Coronary artery (tissue), 2 donors: Measurements from ENCODE around the gene MYO1E.
"Not testable (repeated sequence)": the region's sequence is repeated elsewhere in the genome, so short reads cannot be mapped to it uniquely, and the experiment has no call there.

Experiments
- DNase-seq: peaks from one replicate; pipeline ENCODE4 v3.0.0-alpha.2; 2017; ENCODE audit warnings: low spot score
- H3K27ac ChIP-seq, 2 donors: fragments of 200-600 bp; sonication (generic); one replicate each; pipeline ENCODE4 v1.5.1; 2016 to 2019
- H3K4me3 ChIP-seq: fragments of 200-600 bp; sonication (generic); 2 replicates; pipeline ENCODE4 v1.5.1; 2016; ENCODE audit warnings: mild to moderate bottlenecking, moderate library complexity
- TF ChIP-seq, protein P1 (sequence below): fragments of 200-600 bp; sonication (generic); IDR thresholded peaks from one replicate; pipeline ENCODE4 v1.5.1; 2019; ENCODE audit warnings: antibody characterized with exemption

Gene MYO1E

DNA sequence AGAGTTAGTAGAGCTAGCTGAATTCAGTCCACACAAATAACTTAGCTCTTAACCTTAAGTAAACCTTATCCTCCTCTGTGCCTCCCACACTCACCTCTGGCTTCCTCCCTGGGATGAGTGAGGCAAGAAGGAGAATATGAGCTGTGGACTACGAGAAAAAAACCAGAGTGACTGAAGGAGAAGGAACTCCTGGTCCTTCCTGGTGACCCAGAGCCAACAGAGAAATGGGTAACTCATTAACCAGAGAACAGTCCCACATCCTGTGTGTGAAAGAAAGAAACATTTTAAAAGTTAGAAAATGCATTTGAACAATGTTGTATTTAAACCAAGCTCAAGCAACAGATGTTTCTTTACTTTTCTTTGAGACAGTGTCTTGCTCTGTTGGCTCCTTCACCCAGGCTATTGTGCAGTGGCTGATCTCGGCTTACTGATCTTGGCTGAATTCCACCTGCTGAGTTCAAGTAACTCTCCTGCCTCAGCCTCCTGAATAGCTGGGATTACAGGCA lies 37.8 kb upstream of the MYO1E start:
- H3K27ac ChIP-seq, result no peak overlapping the region
- no peak for DNase-seq
- TF ChIP-seq, protein P1, sequence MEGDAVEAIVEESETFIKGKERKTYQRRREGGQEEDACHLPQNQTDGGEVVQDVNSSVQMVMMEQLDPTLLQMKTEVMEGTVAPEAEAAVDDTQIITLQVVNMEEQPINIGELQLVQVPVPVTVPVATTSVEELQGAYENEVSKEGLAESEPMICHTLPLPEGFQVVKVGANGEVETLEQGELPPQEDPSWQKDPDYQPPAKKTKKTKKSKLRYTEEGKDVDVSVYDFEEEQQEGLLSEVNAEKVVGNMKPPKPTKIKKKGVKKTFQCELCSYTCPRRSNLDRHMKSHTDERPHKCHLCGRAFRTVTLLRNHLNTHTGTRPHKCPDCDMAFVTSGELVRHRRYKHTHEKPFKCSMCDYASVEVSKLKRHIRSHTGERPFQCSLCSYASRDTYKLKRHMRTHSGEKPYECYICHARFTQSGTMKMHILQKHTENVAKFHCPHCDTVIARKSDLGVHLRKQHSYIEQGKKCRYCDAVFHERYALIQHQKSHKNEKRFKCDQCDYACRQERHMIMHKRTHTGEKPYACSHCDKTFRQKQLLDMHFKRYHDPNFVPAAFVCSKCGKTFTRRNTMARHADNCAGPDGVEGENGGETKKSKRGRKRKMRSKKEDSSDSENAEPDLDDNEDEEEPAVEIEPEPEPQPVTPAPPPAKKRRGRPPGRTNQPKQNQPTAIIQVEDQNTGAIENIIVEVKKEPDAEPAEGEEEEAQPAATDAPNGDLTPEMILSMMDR, result no peak
- H3K4me3 ChIP-seq, result no peak overlapping the region

DNA sequence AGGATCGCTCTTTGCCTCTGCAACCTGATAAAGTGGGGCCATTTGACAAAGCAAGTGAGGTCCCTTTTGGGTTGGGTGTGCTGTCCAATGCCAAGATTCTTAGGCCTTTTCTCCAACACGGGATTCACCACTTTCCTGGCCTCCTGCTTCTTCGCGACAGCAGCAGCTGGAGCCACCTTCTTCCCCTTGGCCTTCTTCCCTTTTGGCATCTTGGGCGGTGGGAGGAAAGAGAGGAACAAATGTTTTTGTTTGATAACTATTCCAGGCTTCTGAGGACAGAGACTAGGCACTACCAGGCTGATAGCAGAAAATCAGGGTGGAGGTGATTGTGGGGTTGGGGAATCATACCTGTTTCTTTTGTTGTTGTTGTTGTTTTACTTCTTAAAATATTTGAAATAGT lies 35.3 kb upstream of the MYO1E start:
- no peak for DNase-seq
- no peak overlapping the region for H3K4me3 ChIP-seq
- no peak overlapping the region for H3K27ac ChIP-seq
- TF ChIP-seq, protein P1, result no peak

DNA sequence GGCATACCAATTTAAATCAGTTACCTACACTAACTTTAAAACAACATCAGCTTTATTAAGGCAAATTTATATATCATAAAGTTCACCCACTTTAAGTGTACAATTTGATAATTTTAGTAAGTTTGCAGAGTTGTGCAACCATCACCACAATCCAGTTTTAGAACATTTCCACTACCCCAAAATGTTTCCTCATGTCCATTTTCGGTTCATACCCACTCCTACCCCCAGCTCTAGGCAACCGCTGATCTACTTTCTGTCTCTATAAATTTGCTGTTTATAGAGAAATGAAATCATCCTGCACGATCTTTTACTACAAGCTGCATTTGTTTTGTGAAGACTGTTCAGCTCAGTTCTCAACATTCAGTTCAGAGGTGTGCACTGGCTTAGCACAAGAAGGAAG lies 33.8 kb upstream of the MYO1E start:
- no peak overlapping the region for H3K27ac ChIP-seq
- TF ChIP-seq, protein P1, result no peak
- H3K4me3 ChIP-seq, result no peak overlapping the region
- no peak for DNase-seq

DNA sequence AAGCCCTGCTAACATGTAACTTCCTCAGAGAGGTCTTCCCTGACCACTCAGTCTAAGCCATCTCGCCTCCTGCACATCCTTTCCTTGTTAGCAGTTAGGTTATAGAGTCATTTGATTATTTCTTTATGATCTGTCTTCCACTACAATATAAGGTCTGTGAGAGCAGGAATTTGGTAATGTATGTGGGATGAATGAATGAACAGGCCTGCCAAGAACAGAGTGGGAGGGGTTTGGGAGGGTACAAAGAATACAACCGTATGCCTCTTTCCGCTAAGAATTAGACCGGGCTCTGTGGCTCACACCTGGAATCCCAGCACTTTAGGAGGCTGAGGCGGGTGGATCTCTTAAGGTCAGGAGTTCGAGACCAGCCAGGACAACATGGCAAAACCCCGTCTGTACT lies 32.4 kb upstream of the MYO1E start:
- TF ChIP-seq, protein P1, result no peak
- DNase-seq, result no peak
- H3K4me3 ChIP-seq, result no peak overlapping the region
- no peak overlapping the region for H3K27ac ChIP-seq

GRCh38 chr15:59401824-59402569 lies 29.3 kb upstream of the MYO1E start:
- Histone ChIP-seq H3K4me3 (no peak overlapping the region), H3K27ac (no peak overlapping the region)
- TF ChIP-seq, protein P1, result no peak
- no peak for DNase-seq

DNA sequence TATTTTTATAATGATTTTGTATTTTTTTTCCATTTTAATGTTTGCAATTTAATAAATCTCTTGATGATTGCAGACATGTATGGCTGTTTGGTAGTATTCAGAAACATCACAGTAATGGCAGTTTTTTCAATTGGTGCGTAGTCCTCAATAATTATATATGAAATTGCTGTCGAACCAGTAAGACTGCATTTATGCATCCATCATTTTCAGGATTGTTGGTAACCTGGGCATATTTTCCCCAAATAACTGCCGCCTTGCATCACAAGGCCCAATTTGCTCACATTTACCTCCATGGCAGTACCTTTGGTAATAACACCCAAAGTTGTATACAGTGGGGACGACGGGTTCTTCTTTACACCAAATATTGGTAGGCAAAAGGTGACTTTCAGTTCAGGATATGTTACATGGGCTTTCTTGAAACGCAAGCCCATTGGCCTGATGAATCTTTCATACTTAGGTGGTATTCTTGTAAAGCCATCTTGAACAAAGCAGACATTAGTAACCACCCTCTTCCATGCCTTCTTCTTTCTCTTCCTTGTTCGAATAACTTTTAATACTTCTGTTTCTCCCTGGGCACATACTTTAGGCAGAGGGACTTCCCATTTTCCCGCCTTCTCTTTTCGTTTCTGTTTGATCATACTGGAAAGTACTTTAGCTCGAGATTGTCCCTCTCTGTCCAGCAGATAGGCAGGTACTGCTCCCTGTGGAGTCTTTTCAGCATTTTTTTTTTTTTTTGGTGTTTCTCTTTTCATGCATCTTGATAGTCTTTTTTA lies 28.6 kb upstream of the MYO1E start:
- not testable (repeated sequence) for H3K4me3 ChIP-seq

GRCh38 chr15:59400103-59400813 lies 27.6 kb upstream of the MYO1E start:
- no peak overlapping the region for H3K27ac ChIP-seq
- TF ChIP-seq, protein P1, result no peak
- no peak overlapping the region for H3K4me3 ChIP-seq
- no peak for DNase-seq

More for the DNA sequence above, 28.6 kb upstream of the MYO1E start:
- H3K27ac ChIP-seq, DNase-seq: not testable (repeated sequence)
